Neural progenitor cell (in vitro differentiated cells): Measurements from ENCODE around the gene ATP5PD. TPM values are rescaled to one million over a fixed set of nuclear protein-coding genes. Genes with fewer than 3 reads are reported as not detected.
A peak's percentile ranks its signal among the peaks of the same experiment; 100 is the strongest.

Experiments used
- DNase-seq: peaks from one replicate; pipeline ENCODE4 v3.0.0-alpha.2; 2016; ENCODE audit warnings: low spot score
- H2AFZ ChIP-seq: fragments of 200-600 bp; sonication (generic); replicated peaks from 2 replicates; pipeline ENCODE4 v1.6.1; 2016; ENCODE audit warnings: antibody characterized with exemption
- H3F3A ChIP-seq: fragments of 200-600 bp; sonication (generic); 2 replicates; pipeline ENCODE4 v1.6.1; 2016; ENCODE audit warnings: antibody characterized with exemption, low read depth
- H3K27ac ChIP-seq: fragments of 200-600 bp; sonication (generic); 2 replicates; pipeline ENCODE4 v1.5.1; 2016; ENCODE audit warnings: mild to moderate bottlenecking
- H3K27me3 ChIP-seq: fragments of 200-600 bp; sonication (generic); 2 replicates; pipeline ENCODE4 v1.6.1; 2016; ENCODE audit warnings: mild to moderate bottlenecking, moderate library complexity
- H3K36me3 ChIP-seq: fragments of 200-600 bp; sonication (generic); 2 replicates; pipeline ENCODE4 v1.5.1; 2016
- H3K4me1 ChIP-seq: fragments of 200-600 bp; sonication (generic); 2 replicates; pipeline ENCODE4 v1.6.1; 2016; ENCODE audit warnings: mixed run types
- H3K4me2 ChIP-seq: fragments of 200-600 bp; sonication (generic); 2 replicates; pipeline ENCODE4 v1.6.1; 2016
- H3K4me3 ChIP-seq: fragments of 200-600 bp; sonication (generic); 2 replicates; pipeline ENCODE4 v1.5.1; 2016
- H3K79me2 ChIP-seq: fragments of 200-600 bp; sonication (generic); 2 replicates; pipeline ENCODE4 v1.6.1; 2016; ENCODE audit warnings: low read depth
- H3K9ac ChIP-seq: fragments of 200-600 bp; sonication (generic); 2 replicates; pipeline ENCODE4 v1.6.1; 2016
- H3K9me3 ChIP-seq: fragments of 200-600 bp; sonication (generic); 2 replicates; pipeline ENCODE4 v1.5.1; 2016; ENCODE audit warnings: low read depth
- H4K20me1 ChIP-seq: fragments of 200-600 bp; sonication (generic); 2 replicates; pipeline ENCODE4 v1.6.1; 2016; ENCODE audit warnings: low read depth
- H3K27ac Mint-ChIP-seq: 3 replicates; pipeline ENCODE4 v1.8.0; 2021; ENCODE audit warnings: mixed read lengths
- H3K27me3 Mint-ChIP-seq: 2 replicates; pipeline ENCODE4 v1.8.0; 2022; ENCODE audit warnings: low read depth, mild to moderate bottlenecking, inconsistent platforms, moderate library complexity, mixed read lengths; ENCODE audit not compliant: insufficient read depth
- H3K36me3 Mint-ChIP-seq: 3 replicates; pipeline ENCODE4 v1.8.0; 2021; ENCODE audit warnings: mixed read lengths
- H3K4me1 Mint-ChIP-seq: 3 replicates; pipeline ENCODE4 v1.8.0; 2021; ENCODE audit warnings: mixed read lengths
- H3K4me3 Mint-ChIP-seq: 3 replicates; pipeline ENCODE4 v1.8.0; 2021; ENCODE audit warnings: mild to moderate bottlenecking, moderate library complexity, mixed read lengths
- H3K9me3 Mint-ChIP-seq: 3 replicates; pipeline ENCODE4 v1.8.0; 2020; ENCODE audit warnings: mixed read lengths
- CTCF ChIP-seq: fragments of 200-600 bp; sonication (generic); IDR thresholded peaks from 2 replicates; pipeline ENCODE4 v1.5.1; 2017; ENCODE audit warnings: antibody characterized with exemption, mild to moderate bottlenecking
- EZH2 ChIP-seq: fragments of 200-600 bp; sonication (generic); IDR thresholded peaks from 2 replicates; pipeline ENCODE4 v1.6.1; 2017; ENCODE audit warnings: antibody characterized with exemption, mild to moderate bottlenecking, moderate library complexity
- EZH2phosphoT487 ChIP-seq: fragments of 200-600 bp; sonication (generic); IDR thresholded peaks from 2 replicates; pipeline ENCODE4 v1.6.1; 2017; ENCODE audit warnings: antibody characterized with exemption
- total RNA-seq: library from RNA; depleted of rRNA; stranded (reverse); fragments of >200 nt; gene quantifications from 2 replicates; pipeline ENCODE4 v1.2.3, GENCODE V29; 2015; ENCODE audit warnings: low replicate concordance

ATP5PD gene
- total RNA-seq, 1 donor from 2014 or later: 268 TPM

GRCh38 chr17:75041656-75042280 lies 5.0 kb downstream of the ATP5PD start:
- H3K79me2 ChIP-seq: peaks cover 20% of the 10 kb centered on the region
- H3K4me2 ChIP-seq: no peak overlapping the region
- H3K27ac ChIP-seq: no peak overlapping the region
- H3K36me3 ChIP-seq: peaks cover 5% of the 10 kb centered on the region
- no peaks in the 10 kb centered on the region for H3K9me3 Mint-ChIP-seq
- no peak overlapping the region for H3K4me3 Mint-ChIP-seq
- peaks cover 3% of the 10 kb centered on the region for H3K27me3 Mint-ChIP-seq
- no peak overlapping the region for H3K9ac ChIP-seq
- H3K9me3 ChIP-seq: no peaks in the 10 kb centered on the region
- H3K4me1 ChIP-seq: peaks cover 5% of the 10 kb centered on the region
- DNase-seq: no peak
- no peak overlapping the region for H3K27ac Mint-ChIP-seq
- peaks cover 13% of the 10 kb centered on the region for H4K20me1 ChIP-seq
- no peak for TF ChIP-seq EZH2
- no peak for TF ChIP-seq CTCF
- no peak for TF ChIP-seq EZH2phosphoT487
- H3F3A ChIP-seq: peaks cover 20% of the 10 kb centered on the region
- H2AFZ ChIP-seq: no peak overlapping the region
- H3K27me3 ChIP-seq: no peaks in the 10 kb centered on the region
- H3K36me3 Mint-ChIP-seq: peaks cover 17% of the 10 kb centered on the region
- H3K4me3 ChIP-seq: no peak overlapping the region
- peaks cover 17% of the 10 kb centered on the region for H3K4me1 Mint-ChIP-seq

GRCh38 chr17:75039238-75039637 lies 7.5 kb downstream of the ATP5PD start:
- H3F3A ChIP-seq: peaks cover 35% of the 10 kb centered on the region
- H3K27me3 ChIP-seq: no peaks in the 10 kb centered on the region
- no peak overlapping the region for H2AFZ ChIP-seq
- DNase-seq: no peak
- TF ChIP-seq EZH2 (no peak), EZH2phosphoT487 (no peak), CTCF (no peak)
- Mint-ChIP-seq H3K36me3 (peaks cover 18% of the 10 kb centered on the region), H3K27me3 (peaks cover 17% of the 10 kb centered on the region), H3K4me3 (no peak overlapping the region), H3K4me1 (peaks cover 7% of the 10 kb centered on the region), H3K27ac (no peak overlapping the region), H3K9me3 (peaks cover 11% of the 10 kb centered on the region)
- peaks cover 5% of the 10 kb centered on the region for H3K36me3 ChIP-seq
- H4K20me1 ChIP-seq: peaks cover 2% of the 10 kb centered on the region
- no peaks in the 10 kb centered on the region for H3K9me3 ChIP-seq
- H3K9ac ChIP-seq: no peak overlapping the region
- no peak overlapping the region for H3K4me2 ChIP-seq
- no peaks in the 10 kb centered on the region for H3K4me1 ChIP-seq
- no peaks in the 10 kb centered on the region for H3K79me2 ChIP-seq
- no peak overlapping the region for H3K27ac ChIP-seq
- no peak overlapping the region for H3K4me3 ChIP-seq

- H3K4me3 ChIP-seq: no peak overlapping the region
- H3K79me2 ChIP-seq: no peaks in the 10 kb centered on the region
- H4K20me1 ChIP-seq: no peaks in the 10 kb centered on the region
- H3K9me3 ChIP-seq: no peaks in the 10 kb centered on the region
- H2AFZ ChIP-seq: no peak overlapping the region
- no peaks in the 10 kb centered on the region for H3K27me3 ChIP-seq
- no peak overlapping the region for H3K27ac ChIP-seq
- Mint-ChIP-seq H3K9me3 (peaks cover 14% of the 10 kb centered on the region), H3K4me3 (peak overlapping the region; percentile 34), H3K27me3 (peaks cover 35% of the 10 kb centered on the region), H3K4me1 (peaks cover 18% of the 10 kb centered on the region), H3K27ac (peak overlapping the region; percentile 8), H3K36me3 (peaks cover 16% of the 10 kb centered on the region)
- H3F3A ChIP-seq: peaks cover 36% of the 10 kb centered on the region
- peaks cover 5% of the 10 kb centered on the region for H3K36me3 ChIP-seq
- H3K4me2 ChIP-seq: no peak overlapping the region
- H3K4me1 ChIP-seq: no peaks in the 10 kb centered on the region
- H3K9ac ChIP-seq: no peak overlapping the region
- no peak for TF ChIP-seq EZH2
- TF ChIP-seq CTCF: no peak
- TF ChIP-seq EZH2phosphoT487: no peak
- no peak for DNase-seq
Measured at GRCh38 chr17:75036643-75037268, 10.0 kb downstream of the ATP5PD start.
